GM12801 (cell line): ENCODE results near the gene PCP4.

Experiments
- CTCF ChIP-seq: IDR thresholded peaks from one replicate; pipeline ENCODE4 v1.5.1; 2011; ENCODE audit warnings: control low read depth; ENCODE audit not compliant: insufficient read length; ENCODE audit errors: extremely low read depth

The PCP4 gene

GRCh38 chr21:39842741-39843459 lies 24.3 kb upstream of the PCP4 start:
- no peak for TF ChIP-seq CTCF

GRCh38 chr21:39843483-39843882 lies 23.8 kb upstream of the PCP4 start:
- TF ChIP-seq CTCF = no peak

- TF ChIP-seq CTCF = no peak
Observed at GRCh38 chr21:39843916-39844315, 23.3 kb upstream of the PCP4 start.

- TF ChIP-seq CTCF = no peak
Observed at GRCh38 chr21:39845571-39846130, 21.6 kb upstream of the PCP4 start.

GRCh38 chr21:39847877-39848276 lies 19.4 kb upstream of the PCP4 start:
- TF ChIP-seq CTCF = no peak

- TF ChIP-seq CTCF = no peak
Observed at GRCh38 chr21:39849014-39849655, 18.1 kb upstream of the PCP4 start.

GRCh38 chr21:39850333-39850732 lies 16.9 kb upstream of the PCP4 start:
- TF ChIP-seq CTCF = no peak
